ENCODE results near the gene NSD2.

DNA sequence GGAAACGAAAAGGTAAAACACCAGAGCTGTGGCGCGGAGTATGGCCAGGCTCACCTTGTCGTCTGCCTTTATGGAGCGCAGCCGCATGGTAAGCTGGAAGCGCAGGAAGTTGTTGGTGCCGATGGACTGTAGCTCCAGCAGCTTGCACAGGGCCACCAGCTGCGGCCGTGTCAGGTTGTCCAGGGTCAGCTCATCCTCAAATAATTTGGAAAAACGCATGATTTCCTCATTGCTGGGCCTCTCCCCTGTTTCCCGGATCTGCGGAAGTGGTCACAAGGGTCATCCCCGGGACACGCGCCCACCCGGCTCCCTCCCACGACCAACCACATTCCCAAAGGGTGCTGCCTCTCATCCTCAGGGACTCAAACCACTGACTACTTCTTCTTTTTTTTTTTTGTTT lies 38.5 kb upstream of the NSD2 start:
- TF ChIP-seq CTCF (IDR thresholded peaks at IDR 0.05) (no peak), EZH2 (IDR thresholded peaks at IDR 0.05) (no peak), EZH2phosphoT487 (IDR thresholded peaks at IDR 0.05) (no peak)
